Measurements from ENCODE around the gene GH2. TPM values are rescaled to one million over a fixed set of nuclear protein-coding genes. Genes with fewer than 3 reads are reported as not detected.
"Not testable (repeated sequence)": the region's sequence is repeated elsewhere in the genome, so short reads cannot be mapped to it uniquely, and the experiment has no call there.

Gene GH2
- total RNA-seq, 2 donors from 2014 or later, result not detected

DNA sequence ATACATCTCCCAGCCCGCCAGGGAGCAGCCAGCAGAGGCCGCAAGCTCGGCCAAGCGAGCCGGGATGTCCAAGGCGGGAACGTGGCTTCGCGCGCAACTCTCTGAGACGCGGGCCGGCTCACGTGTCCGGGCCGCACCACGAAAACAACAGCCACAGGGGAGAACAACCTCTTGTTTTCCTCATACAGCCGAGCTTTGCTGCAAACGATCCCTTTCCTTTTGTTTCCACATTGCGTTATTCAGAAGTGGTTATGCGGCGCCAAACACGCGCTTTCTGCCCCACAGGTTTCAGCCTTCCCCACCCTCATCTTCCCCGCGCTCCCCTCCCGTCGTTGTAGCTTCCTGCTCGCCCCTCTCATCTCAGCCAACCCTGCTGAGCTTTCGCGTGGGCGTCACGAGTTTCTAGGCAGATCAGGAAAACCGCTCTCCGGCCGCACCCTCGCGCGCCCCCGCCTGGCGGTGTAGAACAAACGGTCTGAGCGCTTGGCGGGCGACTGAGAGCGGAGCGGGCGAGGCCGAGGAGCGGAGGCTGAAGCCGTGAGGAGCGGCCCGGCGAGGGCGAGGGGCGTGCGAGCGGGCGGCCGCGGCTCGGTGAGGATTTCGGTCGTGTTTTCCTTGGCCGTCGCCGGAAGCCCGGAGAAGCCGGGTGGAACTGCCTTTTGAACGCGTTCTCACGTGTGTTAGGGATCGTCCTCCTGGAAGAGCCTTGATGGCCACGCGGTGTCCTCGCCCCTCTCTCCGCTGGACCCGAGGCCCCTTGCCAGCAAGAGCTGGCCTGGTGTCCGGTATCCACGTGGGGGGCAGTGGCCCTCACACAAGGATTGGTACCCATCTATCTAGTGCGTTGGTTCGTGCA, 32.7 kb downstream of the GH2 start:
- H3K27ac ChIP-seq, result peak overlapping the region in 1 of 2 donors; percentile 15
- TF ChIP-seq, protein P1, sequence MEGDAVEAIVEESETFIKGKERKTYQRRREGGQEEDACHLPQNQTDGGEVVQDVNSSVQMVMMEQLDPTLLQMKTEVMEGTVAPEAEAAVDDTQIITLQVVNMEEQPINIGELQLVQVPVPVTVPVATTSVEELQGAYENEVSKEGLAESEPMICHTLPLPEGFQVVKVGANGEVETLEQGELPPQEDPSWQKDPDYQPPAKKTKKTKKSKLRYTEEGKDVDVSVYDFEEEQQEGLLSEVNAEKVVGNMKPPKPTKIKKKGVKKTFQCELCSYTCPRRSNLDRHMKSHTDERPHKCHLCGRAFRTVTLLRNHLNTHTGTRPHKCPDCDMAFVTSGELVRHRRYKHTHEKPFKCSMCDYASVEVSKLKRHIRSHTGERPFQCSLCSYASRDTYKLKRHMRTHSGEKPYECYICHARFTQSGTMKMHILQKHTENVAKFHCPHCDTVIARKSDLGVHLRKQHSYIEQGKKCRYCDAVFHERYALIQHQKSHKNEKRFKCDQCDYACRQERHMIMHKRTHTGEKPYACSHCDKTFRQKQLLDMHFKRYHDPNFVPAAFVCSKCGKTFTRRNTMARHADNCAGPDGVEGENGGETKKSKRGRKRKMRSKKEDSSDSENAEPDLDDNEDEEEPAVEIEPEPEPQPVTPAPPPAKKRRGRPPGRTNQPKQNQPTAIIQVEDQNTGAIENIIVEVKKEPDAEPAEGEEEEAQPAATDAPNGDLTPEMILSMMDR (IDR thresholded peaks at IDR 0.05), result peak; percentile 66

DNA sequence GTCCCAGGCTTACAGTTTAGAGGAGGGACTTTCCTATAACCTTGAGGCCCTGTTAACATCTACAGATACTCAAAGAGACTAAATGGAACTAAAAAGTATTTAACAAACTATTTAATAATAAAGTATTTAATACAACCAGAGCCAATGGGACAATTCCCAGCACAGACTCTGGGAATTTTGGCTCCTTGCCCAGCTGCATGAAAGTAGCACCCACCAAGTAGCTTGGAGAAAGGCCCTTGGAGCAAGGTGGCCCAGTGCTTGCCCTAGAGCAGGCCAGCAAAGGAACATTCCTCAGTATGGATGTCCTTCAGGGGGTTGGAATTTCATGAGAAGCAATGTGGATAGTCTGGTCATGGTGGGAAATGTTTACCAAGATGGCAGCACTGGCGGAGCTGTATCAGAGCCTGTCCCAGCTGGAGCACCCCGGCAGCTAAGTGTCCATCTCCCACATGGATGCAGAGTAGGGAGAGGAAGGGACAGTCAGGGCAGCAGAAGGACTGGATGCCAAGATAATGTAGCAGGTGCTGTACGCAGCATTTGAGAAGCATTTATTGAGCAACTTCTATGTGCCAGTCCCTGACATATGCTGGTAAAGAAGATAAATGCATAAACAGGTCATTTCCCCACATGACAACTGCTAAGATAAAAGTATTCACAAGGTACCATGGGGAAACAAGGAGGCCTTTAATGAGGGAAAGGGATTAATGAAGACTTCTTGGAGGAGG, 34.1 kb downstream of the GH2 start:
- ATAC-seq (ENCODE audit: insufficient number of reproducible peaks, low FRiP score, low read depth) (no peak), DNase-seq (ENCODE audit: low spot score) (no peak)
- Histone ChIP-seq H3K4me3 (no peak overlapping the region), H3K27ac (no peak overlapping the region), H3K36me3 (no peaks in the 10 kb centered on the region), H3K4me1 (ENCODE audit: control insufficient read depth in 1 of 2, low read depth in 2 of 2) (peaks cover 5 to 26% of the 10 kb centered on the region in 2 donors), H3K9me3 (no peaks in the 10 kb centered on the region), H3K27me3 (replicated peaks; ENCODE audit: insufficient read depth) (no peaks in the 10 kb centered on the region)
- TF ChIP-seq, protein P1 (IDR thresholded peaks at IDR 0.05), result no peak

More for the DNA sequence above, 32.7 kb downstream of the GH2 start:
- no peaks in the 10 kb centered on the region for H3K36me3 ChIP-seq
- peaks cover 2 to 16% of the 10 kb centered on the region in 2 donors for H3K4me1 ChIP-seq (ENCODE audit: control insufficient read depth in 1 of 2, low read depth in 2 of 2)
- H3K27me3 ChIP-seq (replicated peaks; ENCODE audit: insufficient read depth), result no peaks in the 10 kb centered on the region
- H3K9me3 ChIP-seq, result no peaks in the 10 kb centered on the region
- DNase-seq (ENCODE audit: low spot score) (peak; percentile 90), ATAC-seq (ENCODE audit: insufficient number of reproducible peaks, low FRiP score, low read depth) (peak; percentile 95)
- H3K4me3 ChIP-seq, result peak overlapping the region; percentile 64

DNA sequence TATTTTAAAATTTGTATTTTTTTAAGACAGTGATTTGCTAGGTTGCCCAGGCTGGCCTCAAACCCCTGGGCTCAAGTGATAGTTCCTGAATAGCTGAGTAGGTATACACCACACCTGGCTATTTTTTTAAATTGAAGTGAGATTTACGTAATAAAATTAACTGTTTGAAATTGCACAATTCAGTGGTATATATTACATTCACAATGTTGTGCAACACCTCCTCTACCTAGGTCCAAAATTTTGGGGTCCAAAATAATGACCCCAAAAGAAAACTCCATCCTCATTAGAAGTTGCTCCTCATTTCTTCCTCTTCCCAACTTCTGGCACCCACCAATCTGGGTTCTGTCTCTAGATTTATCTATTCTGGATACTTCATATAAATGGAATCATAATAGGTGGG, 36.2 kb downstream of the GH2 start:
- no peak for DNase-seq (ENCODE audit: low spot score)

DNA sequence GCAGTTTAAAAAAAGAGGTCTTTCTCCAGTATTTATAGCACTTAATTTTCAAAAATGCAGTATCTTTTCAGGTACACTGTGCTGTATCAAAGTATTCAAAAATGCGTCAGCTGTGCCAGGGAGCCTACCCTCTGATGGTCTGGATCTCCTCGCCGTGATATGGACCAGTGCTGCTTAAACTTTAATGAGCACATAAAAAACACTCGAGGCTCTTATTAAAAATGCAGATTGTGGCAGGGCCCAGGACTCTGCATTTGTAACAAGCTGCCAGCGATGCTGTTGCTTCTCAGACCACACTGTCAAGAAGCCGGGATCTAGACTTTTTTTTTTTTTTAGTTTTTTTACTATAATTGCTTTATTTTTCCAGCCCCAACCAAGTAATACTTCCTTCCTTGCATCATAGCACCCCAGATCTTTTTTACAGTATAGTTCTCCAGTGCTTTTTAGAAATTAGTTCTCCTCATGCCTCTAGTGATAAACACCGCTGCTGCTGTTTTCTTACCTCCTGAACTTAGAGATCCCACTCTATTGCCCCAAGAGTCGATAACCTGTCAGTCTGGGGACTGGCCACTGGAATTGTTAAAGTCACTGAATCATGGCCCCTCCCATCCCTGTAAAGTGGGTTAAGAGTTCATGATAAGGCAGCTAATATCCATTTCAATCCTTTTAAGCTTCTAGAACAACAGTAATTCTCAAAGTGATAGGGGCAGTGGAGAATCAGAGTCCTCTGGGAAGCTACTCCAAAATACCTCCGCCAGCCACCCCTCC, 37.6 kb downstream of the GH2 start:
- H3K36me3 ChIP-seq, result no peaks in the 10 kb centered on the region
- TF ChIP-seq, protein P1 (IDR thresholded peaks at IDR 0.05), result no peak
- DNase-seq (ENCODE audit: low spot score) (no peak), ATAC-seq (ENCODE audit: insufficient number of reproducible peaks, low FRiP score, low read depth) (no peak)
- H3K4me1 ChIP-seq (ENCODE audit: control insufficient read depth in 1 of 2, low read depth in 2 of 2), result peaks cover 27 to 46% of the 10 kb centered on the region in 2 donors
- no peaks in the 10 kb centered on the region for H3K27me3 ChIP-seq (replicated peaks; ENCODE audit: insufficient read depth)
- H3K27ac ChIP-seq, result peak overlapping the region; percentile 94 to 98
- no peaks in the 10 kb centered on the region for H3K9me3 ChIP-seq
- peak overlapping the region; percentile 95 for H3K4me3 ChIP-seq

More for the DNA sequence above, 36.2 kb downstream of the GH2 start:
- TF ChIP-seq, protein P1 (IDR thresholded peaks at IDR 0.05), result no peak
- Histone ChIP-seq H3K27ac (no peak overlapping the region), H3K9me3 (no peaks in the 10 kb centered on the region), H3K36me3 (no peaks in the 10 kb centered on the region), H3K27me3 (replicated peaks; ENCODE audit: insufficient read depth) (no peaks in the 10 kb centered on the region), H3K4me3 (no peak overlapping the region), H3K4me1 (ENCODE audit: control insufficient read depth in 1 of 2, low read depth in 2 of 2) (peaks cover 13 to 37% of the 10 kb centered on the region in 2 donors)
- ATAC-seq (ENCODE audit: insufficient number of reproducible peaks, low FRiP score, low read depth), result no peak

DNA sequence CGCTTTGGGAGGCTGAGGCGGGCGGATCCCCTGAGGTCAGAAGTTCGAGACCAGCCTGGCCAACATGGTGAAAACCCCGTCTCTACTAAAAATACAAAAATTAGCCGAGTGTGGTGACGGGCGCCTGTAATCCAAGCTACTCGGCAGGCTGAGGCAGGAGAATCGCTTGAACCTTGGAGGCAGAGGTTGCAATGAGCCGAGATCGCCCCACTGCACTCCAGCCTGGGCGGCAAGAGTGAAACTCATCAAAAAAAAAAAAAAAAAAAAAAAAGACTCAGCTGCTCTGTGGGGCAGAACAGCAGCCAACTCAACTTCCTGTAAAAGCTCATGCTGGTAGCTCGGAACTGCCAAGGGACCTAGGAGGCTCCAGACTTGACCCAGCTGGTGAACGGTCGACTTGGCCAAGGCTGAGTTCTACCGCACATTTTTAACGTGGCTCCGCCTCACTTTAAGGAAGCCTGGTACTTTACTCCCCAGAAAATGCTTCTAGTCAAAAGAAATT, 38.3 kb downstream of the GH2 start:
- peak overlapping the region; percentile 95 for H3K4me3 ChIP-seq
- peak overlapping the region; percentile 94 to 98 for H3K27ac ChIP-seq
- not testable (repeated sequence) for DNase-seq (ENCODE audit: low spot score); H3K9me3 ChIP-seq; H3K27me3 ChIP-seq (replicated peaks; ENCODE audit: insufficient read depth); ATAC-seq (ENCODE audit: insufficient number of reproducible peaks, low FRiP score, low read depth); H3K36me3 ChIP-seq
- peaks cover 32 to 48% of the 10 kb centered on the region in 2 donors for H3K4me1 ChIP-seq (ENCODE audit: control insufficient read depth in 1 of 2, low read depth in 2 of 2)
